ENCODE measurements around the gene MAST4.
"Not testable (repeated sequence)": the region's sequence is repeated elsewhere in the genome, so short reads cannot be mapped to it uniquely, and the experiment has no call there.

MAST4 gene

GRCh38 chr5:67173351-67173750, 577.2 kb downstream of the MAST4 start:
- in situ Hi-C loops (cut with HindIII; ENCODE audit: low pct_ligation_motif_present, low pct_unique_long_range_greater_than_20kb, low sequenced_read_pairs); DNase-seq: not testable (repeated sequence)

GRCh38 chr5:67173959-67174358, 577.8 kb downstream of the MAST4 start:
- no peak for DNase-seq
- in situ Hi-C loops (cut with HindIII; ENCODE audit: low pct_ligation_motif_present, low pct_unique_long_range_greater_than_20kb, low sequenced_read_pairs), result no loop called here

GRCh38 chr5:67176936-67177335, 580.7 kb downstream of the MAST4 start:
- in situ Hi-C loops (cut with HindIII; ENCODE audit: low pct_ligation_motif_present, low pct_unique_long_range_greater_than_20kb, low sequenced_read_pairs), result loop anchor here (25.0 kb wide), 1 partner anchor 365 kb away; no protein-coding TSS in a partner anchor
- no peak for DNase-seq

GRCh38 chr5:67178085-67178484, 581.9 kb downstream of the MAST4 start:
- DNase-seq, result no peak
- in situ Hi-C loops (cut with HindIII; ENCODE audit: low pct_ligation_motif_present, low pct_unique_long_range_greater_than_20kb, low sequenced_read_pairs), result loop anchor here (25.0 kb wide), 1 partner anchor 366 kb away; no protein-coding TSS in a partner anchor

GRCh38 chr5:67178966-67179365, 582.8 kb downstream of the MAST4 start:
- in situ Hi-C loops (cut with HindIII; ENCODE audit: low pct_ligation_motif_present, low pct_unique_long_range_greater_than_20kb, low sequenced_read_pairs), result loop anchor here (25.0 kb wide), 1 partner anchor 367 kb away; no protein-coding TSS in a partner anchor
- no peak for DNase-seq

- no peak for DNase-seq
- in situ Hi-C loops (cut with HindIII; ENCODE audit: low pct_ligation_motif_present, low pct_unique_long_range_greater_than_20kb, low sequenced_read_pairs), result loop anchor here (25.0 kb wide), 1 partner anchor 368 kb away; no protein-coding TSS in a partner anchor
Measured at GRCh38 chr5:67179697-67180361, 583.6 kb downstream of the MAST4 start.

GRCh38 chr5:67181648-67182221, 585.5 kb downstream of the MAST4 start:
- DNase-seq, result no peak

GRCh38 chr5:67182301-67182790, 586.2 kb downstream of the MAST4 start:
- in situ Hi-C loops (cut with HindIII; ENCODE audit: low pct_ligation_motif_present, low pct_unique_long_range_greater_than_20kb, low sequenced_read_pairs), result loop anchor here (25.0 kb wide), 1 partner anchor 370 kb away; no protein-coding TSS in a partner anchor
- no peak for DNase-seq

More at GRCh38 chr5:67181648-67182221, 585.5 kb downstream of the MAST4 start:
- in situ Hi-C loops (cut with HindIII; ENCODE audit: low pct_ligation_motif_present, low pct_unique_long_range_greater_than_20kb, low sequenced_read_pairs), result loop anchor here (25.0 kb wide), 1 partner anchor 369 kb away; no protein-coding TSS in a partner anchor

- no peak for DNase-seq
- in situ Hi-C loops (cut with HindIII; ENCODE audit: low pct_ligation_motif_present, low pct_unique_long_range_greater_than_20kb, low sequenced_read_pairs), result loop anchor here (25.0 kb wide), 1 partner anchor 372 kb away; no protein-coding TSS in a partner anchor
Measured at GRCh38 chr5:67183859-67184258, 587.7 kb downstream of the MAST4 start.

- DNase-seq, result no peak
- in situ Hi-C loops (cut with HindIII; ENCODE audit: low pct_ligation_motif_present, low pct_unique_long_range_greater_than_20kb, low sequenced_read_pairs), result loop anchor here (25.0 kb wide), 1 partner anchor 375 kb away; no protein-coding TSS in a partner anchor
Measured at GRCh38 chr5:67187006-67187715, 591.0 kb downstream of the MAST4 start.

GRCh38 chr5:67188274-67189078, 592.3 kb downstream of the MAST4 start:
- in situ Hi-C loops (cut with HindIII; ENCODE audit: low pct_ligation_motif_present, low pct_unique_long_range_greater_than_20kb, low sequenced_read_pairs), result loop anchor here (25.0 kb wide), 1 partner anchor 376 kb away; no protein-coding TSS in a partner anchor
- no peak for DNase-seq

GRCh38 chr5:67189079-67189354, 592.8 kb downstream of the MAST4 start:
- no peak for DNase-seq
- in situ Hi-C loops (cut with HindIII; ENCODE audit: low pct_ligation_motif_present, low pct_unique_long_range_greater_than_20kb, low sequenced_read_pairs), result loop anchor here (25.0 kb wide), 1 partner anchor 377 kb away; no protein-coding TSS in a partner anchor

GRCh38 chr5:67189931-67190330, 593.7 kb downstream of the MAST4 start:
- no peak for DNase-seq
- in situ Hi-C loops (cut with HindIII; ENCODE audit: low pct_ligation_motif_present, low pct_unique_long_range_greater_than_20kb, low sequenced_read_pairs), result loop anchor here (25.0 kb wide), 1 partner anchor 378 kb away; no protein-coding TSS in a partner anchor

GRCh38 chr5:67190410-67190809, 594.2 kb downstream of the MAST4 start:
- in situ Hi-C loops (cut with HindIII; ENCODE audit: low pct_ligation_motif_present, low pct_unique_long_range_greater_than_20kb, low sequenced_read_pairs), result loop anchor here (25.0 kb wide), 1 partner anchor 378 kb away; no protein-coding TSS in a partner anchor
- DNase-seq, result no peak

- in situ Hi-C loops (cut with HindIII; ENCODE audit: low pct_ligation_motif_present, low pct_unique_long_range_greater_than_20kb, low sequenced_read_pairs), result loop anchor here (25.0 kb wide), 1 partner anchor 379 kb away; no protein-coding TSS in a partner anchor
- DNase-seq, result no peak
Measured at GRCh38 chr5:67190861-67191260, 594.7 kb downstream of the MAST4 start.

- DNase-seq, result no peak
- in situ Hi-C loops (cut with HindIII; ENCODE audit: low pct_ligation_motif_present, low pct_unique_long_range_greater_than_20kb, low sequenced_read_pairs), result loop anchor here (25.0 kb wide), 1 partner anchor 381 kb away; no protein-coding TSS in a partner anchor
Measured at GRCh38 chr5:67192719-67193438, 596.7 kb downstream of the MAST4 start.

- in situ Hi-C loops (cut with HindIII; ENCODE audit: low pct_ligation_motif_present, low pct_unique_long_range_greater_than_20kb, low sequenced_read_pairs), result loop anchor here (25.0 kb wide), 1 partner anchor 381 kb away; no protein-coding TSS in a partner anchor
- no peak for DNase-seq
Measured at GRCh38 chr5:67193439-67193807, 597.2 kb downstream of the MAST4 start.
